Measurements from ENCODE around the gene WDFY3.
"Not testable (repeated sequence)": the region's sequence is repeated elsewhere in the genome, so short reads cannot be mapped to it uniquely, and the experiment has no call there.

Gene WDFY3

DNA sequence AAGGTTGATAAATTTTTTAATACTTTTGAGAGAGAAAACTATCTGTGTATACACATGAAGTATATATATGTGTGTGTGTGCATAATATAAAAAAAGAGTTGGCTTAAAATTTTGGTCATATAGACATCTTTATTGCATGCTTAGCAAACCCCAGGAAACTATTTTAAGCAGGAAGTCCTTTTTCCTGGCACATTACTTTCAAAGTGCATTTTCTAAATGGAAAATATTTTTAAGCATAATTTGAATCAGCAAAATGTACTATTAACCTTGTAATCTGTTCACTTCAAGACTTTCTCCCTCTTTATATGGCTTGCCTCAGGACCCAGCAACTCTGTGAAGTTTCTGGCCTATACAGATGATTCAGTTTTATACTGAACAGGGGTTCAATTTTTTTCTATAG is 277.3 kb downstream of the WDFY3 start:
- no peak overlapping the region for H3K9ac ChIP-seq (ENCODE audit: low read length in 5 of 5)
- peaks cover 23 to 64% (median 48%) of the 10 kb centered on the region in 5 donors for H3K36me3 ChIP-seq (ENCODE audit: control insufficient read depth in 5 of 5, insufficient read depth in 5 of 5, low read length in 5 of 5)

DNA sequence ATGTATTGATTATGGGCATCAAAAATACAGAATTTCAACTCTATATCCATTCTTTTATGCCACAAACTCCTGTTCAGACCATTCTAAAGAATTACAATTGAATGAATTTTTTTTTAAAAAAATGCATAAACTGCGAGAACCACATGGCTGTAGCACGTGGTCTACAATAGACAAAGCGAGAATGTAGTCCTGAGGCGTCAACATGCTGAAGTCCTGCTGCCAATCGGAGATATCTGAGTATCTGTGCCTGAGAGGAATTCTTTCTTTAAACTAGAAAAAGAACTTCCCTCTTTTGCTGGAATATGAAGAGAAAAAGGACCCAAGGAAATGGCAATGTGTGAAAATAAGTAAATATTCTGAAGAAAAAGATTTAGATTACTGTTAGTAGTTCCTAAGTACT is 277.9 kb downstream of the WDFY3 start:
- H3K27me3 ChIP-seq (ENCODE audit: control insufficient read depth in 5 of 5, insufficient read depth in 4 of 5, low read length in 5 of 5) = no peaks in the 10 kb centered on the region
- H3K9me3 ChIP-seq (ENCODE audit: control insufficient read depth in 5 of 5, low read length in 5 of 5) = no peaks in the 10 kb centered on the region
- H3K36me3 ChIP-seq (ENCODE audit: control insufficient read depth in 5 of 5, insufficient read depth in 5 of 5, low read length in 5 of 5) = peaks cover 19 to 68% (median 52%) of the 10 kb centered on the region in 5 donors
- no peak overlapping the region for H3K4me3 ChIP-seq (ENCODE audit: low read depth in 1 of 5, low read length in 5 of 5)
- H3K4me1 ChIP-seq (ENCODE audit: control insufficient read depth in 5 of 5, insufficient read depth in 5 of 5, low read length in 5 of 5) = peaks cover under 1 to 23% (median 13%) of the 10 kb centered on the region in 5 donors
- no peak overlapping the region for H3K9ac ChIP-seq (ENCODE audit: low read length in 5 of 5)
- no peak overlapping the region for H3K27ac ChIP-seq (ENCODE audit: low read depth, low read length)

More for the DNA sequence above, 277.3 kb downstream of the WDFY3 start:
- Histone ChIP-seq H3K27me3 (ENCODE audit: control insufficient read depth in 5 of 5, insufficient read depth in 4 of 5, low read length in 5 of 5) (no peaks in the 10 kb centered on the region), H3K4me3 (ENCODE audit: low read depth in 1 of 5, low read length in 5 of 5) (no peak overlapping the region), H3K9me3 (ENCODE audit: control insufficient read depth in 5 of 5, low read length in 5 of 5) (no peaks in the 10 kb centered on the region), H3K4me1 (ENCODE audit: control insufficient read depth in 5 of 5, insufficient read depth in 5 of 5, low read length in 5 of 5) (peaks cover 0 to 19% (median 11%) of the 10 kb centered on the region in 5 donors), H3K27ac (ENCODE audit: low read depth, low read length) (no peak overlapping the region)

DNA sequence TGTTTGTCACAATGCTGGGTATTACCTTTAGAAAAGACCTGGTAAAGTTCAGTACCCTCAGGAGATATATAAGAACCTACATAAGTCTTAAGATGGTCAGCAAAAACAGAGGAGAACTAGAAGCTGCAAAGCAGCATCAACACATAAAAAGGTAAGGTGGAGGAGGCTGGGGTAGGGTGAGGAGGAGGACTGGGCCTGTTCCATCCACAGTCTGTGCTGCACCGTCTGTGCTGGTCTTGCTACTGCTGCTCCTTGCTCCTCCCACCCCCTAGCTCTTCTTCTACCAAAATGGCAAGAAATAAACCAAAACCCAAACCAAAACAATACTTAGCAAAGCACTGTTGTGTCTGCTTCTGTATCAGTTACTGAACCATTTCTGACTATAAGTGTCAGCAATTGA is 281.4 kb downstream of the WDFY3 start:
- Histone ChIP-seq H3K27ac (ENCODE audit: low read depth, low read length) (no peak overlapping the region), H3K9me3 (ENCODE audit: control insufficient read depth in 5 of 5, low read length in 5 of 5) (no peaks in the 10 kb centered on the region), H3K4me1 (ENCODE audit: control insufficient read depth in 5 of 5, insufficient read depth in 5 of 5, low read length in 5 of 5) (peaks cover 6 to 35% (median 19%) of the 10 kb centered on the region in 5 donors), H3K4me3 (ENCODE audit: low read depth in 1 of 5, low read length in 5 of 5) (no peak overlapping the region), H3K36me3 (ENCODE audit: control insufficient read depth in 5 of 5, insufficient read depth in 5 of 5, low read length in 5 of 5) (peaks cover 13 to 69% (median 61%) of the 10 kb centered on the region in 5 donors), H3K27me3 (ENCODE audit: control insufficient read depth in 5 of 5, insufficient read depth in 4 of 5, low read length in 5 of 5) (no peaks in the 10 kb centered on the region), H3K9ac (ENCODE audit: low read length in 5 of 5) (no peak overlapping the region)

DNA sequence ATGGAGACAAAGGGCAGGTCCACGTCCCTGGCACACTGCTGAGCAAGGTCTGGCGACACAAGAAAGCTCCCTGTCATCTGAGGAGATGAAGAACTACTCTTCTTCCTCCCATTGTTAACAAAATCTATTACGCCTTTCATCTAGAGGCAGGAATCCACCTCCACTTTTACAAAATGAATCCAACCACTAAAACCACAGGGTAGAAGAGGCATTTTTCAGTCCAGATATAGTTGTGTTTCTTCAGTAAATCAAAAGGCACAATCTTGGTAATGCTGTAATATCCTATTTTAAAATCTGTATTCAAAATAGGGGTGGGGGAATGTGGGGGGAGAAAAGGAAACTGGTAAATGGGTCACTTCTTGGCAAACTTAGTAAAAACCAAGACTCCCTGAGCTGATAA is 282.1 kb downstream of the WDFY3 start:
- Histone ChIP-seq H3K36me3 (ENCODE audit: control insufficient read depth in 5 of 5, insufficient read depth in 5 of 5, low read length in 5 of 5) (peaks cover 13 to 69% (median 59%) of the 10 kb centered on the region in 5 donors), H3K4me1 (ENCODE audit: control insufficient read depth in 5 of 5, insufficient read depth in 5 of 5, low read length in 5 of 5) (peaks cover 6 to 35% (median 20%) of the 10 kb centered on the region in 5 donors), H3K4me3 (ENCODE audit: low read depth in 1 of 5, low read length in 5 of 5) (no peak overlapping the region), H3K9ac (ENCODE audit: low read length in 5 of 5) (no peak overlapping the region), H3K9me3 (ENCODE audit: control insufficient read depth in 5 of 5, low read length in 5 of 5) (no peaks in the 10 kb centered on the region), H3K27me3 (ENCODE audit: control insufficient read depth in 5 of 5, insufficient read depth in 4 of 5, low read length in 5 of 5) (no peaks in the 10 kb centered on the region), H3K27ac (ENCODE audit: low read depth, low read length) (peak overlapping the region; percentile 26)

DNA sequence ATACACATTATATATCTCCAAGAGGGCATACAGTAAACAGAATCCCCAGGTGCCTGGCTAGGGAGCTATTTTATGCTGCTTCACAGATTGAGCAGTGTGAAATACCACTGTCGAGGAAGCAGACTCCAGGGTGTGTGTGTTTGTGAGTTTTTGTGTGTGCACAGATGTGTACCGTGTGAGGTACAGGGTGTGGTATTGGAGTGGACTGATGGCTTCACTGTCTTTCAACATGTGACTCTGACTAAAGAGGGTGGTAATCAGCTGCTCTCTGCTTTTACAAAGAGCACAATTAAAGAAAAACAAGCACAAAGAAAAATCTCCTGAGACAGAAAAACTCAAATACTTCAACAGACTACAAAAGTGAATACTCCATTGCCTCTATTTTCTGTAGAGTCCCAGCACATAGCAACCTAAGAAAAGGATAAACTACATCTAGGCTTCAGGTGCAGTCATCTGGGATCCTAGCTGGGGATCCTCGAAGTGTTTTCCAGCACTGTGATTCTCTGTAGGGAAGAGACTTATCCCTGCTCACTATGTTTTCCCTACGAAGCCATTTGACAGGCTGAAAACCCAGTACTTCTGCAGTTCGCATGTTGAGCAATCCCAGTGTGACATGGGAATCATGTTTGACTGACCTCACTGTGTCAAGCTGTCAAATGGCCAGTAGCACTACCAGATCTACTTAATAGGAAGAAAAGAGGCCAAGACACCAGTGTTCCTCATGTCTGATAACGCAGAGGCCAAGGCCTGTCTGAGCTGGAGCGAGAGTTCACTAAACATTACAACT is 283.2 kb downstream of the WDFY3 start:
- Histone ChIP-seq H3K9ac (ENCODE audit: low read length in 5 of 5) (no peak overlapping the region), H3K4me1 (ENCODE audit: control insufficient read depth in 5 of 5, insufficient read depth in 5 of 5, low read length in 5 of 5) (peaks cover 6 to 30% (median 20%) of the 10 kb centered on the region in 5 donors), H3K27me3 (ENCODE audit: control insufficient read depth in 5 of 5, insufficient read depth in 4 of 5, low read length in 5 of 5) (no peaks in the 10 kb centered on the region), H3K9me3 (ENCODE audit: control insufficient read depth in 5 of 5, low read length in 5 of 5) (no peaks in the 10 kb centered on the region), H3K27ac (ENCODE audit: low read depth, low read length) (peak overlapping the region; percentile 26), H3K4me3 (ENCODE audit: low read depth in 1 of 5, low read length in 5 of 5) (no peak overlapping the region), H3K36me3 (ENCODE audit: control insufficient read depth in 5 of 5, insufficient read depth in 5 of 5, low read length in 5 of 5) (peaks cover 13 to 73% (median 63%) of the 10 kb centered on the region in 5 donors)

DNA sequence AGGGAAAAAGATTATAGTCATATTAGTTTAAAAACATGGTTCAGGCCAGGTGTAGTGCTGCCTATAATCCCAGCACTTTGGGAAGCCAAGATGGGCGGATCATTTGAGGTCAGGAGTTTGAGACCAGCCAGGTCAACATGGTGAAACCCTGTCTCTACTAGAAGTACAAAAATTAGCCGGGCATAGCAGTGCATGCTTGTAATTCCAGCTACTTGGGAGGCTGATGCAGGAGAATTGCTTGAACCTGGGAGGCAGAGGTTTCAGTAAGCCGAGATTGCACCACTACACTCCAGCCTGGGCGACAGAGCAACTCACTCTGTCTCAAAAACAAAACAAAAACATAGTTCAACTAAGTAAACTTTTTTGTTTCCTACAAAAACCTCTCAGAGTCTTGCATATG is 283.8 kb downstream of the WDFY3 start:
- Histone ChIP-seq H3K36me3 (ENCODE audit: control insufficient read depth in 5 of 5, insufficient read depth in 5 of 5, low read length in 5 of 5) (peaks cover 13 to 73% (median 63%) of the 10 kb centered on the region in 5 donors), H3K27ac (ENCODE audit: low read depth, low read length) (peak overlapping the region; percentile 26), H3K4me1 (ENCODE audit: control insufficient read depth in 5 of 5, insufficient read depth in 5 of 5, low read length in 5 of 5) (peaks cover 6 to 27% (median 20%) of the 10 kb centered on the region in 5 donors)
- not testable (repeated sequence) for H3K9me3 ChIP-seq (ENCODE audit: control insufficient read depth in 5 of 5, low read length in 5 of 5); H3K27me3 ChIP-seq (ENCODE audit: control insufficient read depth in 5 of 5, insufficient read depth in 4 of 5, low read length in 5 of 5); H3K9ac ChIP-seq (ENCODE audit: low read length in 5 of 5); H3K4me3 ChIP-seq (ENCODE audit: low read depth in 1 of 5, low read length in 5 of 5)

DNA sequence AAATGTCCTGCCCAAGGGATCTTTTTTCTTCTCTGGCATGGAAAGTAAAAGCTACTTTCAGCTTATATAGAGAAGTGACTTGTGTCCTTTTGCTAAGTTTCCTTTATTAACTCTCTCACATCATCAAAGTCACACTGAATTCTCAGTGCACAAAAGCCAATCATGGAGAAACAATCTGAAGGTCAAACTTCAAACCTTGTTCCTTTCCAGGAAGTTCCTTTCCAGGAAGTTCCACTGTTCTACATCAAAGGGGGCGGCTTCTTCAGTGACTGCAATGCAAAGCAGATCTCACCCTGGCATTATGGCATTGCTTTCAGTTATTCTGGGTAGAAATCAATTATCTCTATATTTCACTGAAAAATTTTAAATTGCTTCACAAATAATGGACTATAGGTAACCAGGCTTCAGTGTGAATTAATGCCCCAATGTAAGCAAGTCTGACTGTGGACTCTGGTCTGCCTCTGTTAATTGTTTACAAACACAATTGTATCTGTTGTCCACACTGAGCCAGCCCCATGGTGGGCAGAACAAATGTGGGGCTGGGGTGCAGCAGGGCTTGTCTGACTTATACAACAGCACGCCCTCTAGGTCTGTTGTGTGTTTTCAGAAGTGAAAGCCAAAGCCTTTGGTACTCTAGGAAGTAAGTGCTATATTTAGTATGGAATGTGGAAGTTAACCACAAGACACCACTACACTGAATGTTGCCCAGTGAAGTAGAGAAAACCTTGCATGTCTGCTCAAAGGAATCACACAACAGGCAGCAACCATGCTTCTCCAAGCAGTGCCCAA is 284.8 kb downstream of the WDFY3 start:
- peaks cover 6 to 27% (median 20%) of the 10 kb centered on the region in 5 donors for H3K4me1 ChIP-seq (ENCODE audit: control insufficient read depth in 5 of 5, insufficient read depth in 5 of 5, low read length in 5 of 5)
- H3K36me3 ChIP-seq (ENCODE audit: control insufficient read depth in 5 of 5, insufficient read depth in 5 of 5, low read length in 5 of 5) = peaks cover 17 to 81% (median 68%) of the 10 kb centered on the region in 5 donors
- no peaks in the 10 kb centered on the region for H3K9me3 ChIP-seq (ENCODE audit: control insufficient read depth in 5 of 5, low read length in 5 of 5)
- H3K4me3 ChIP-seq (ENCODE audit: low read depth in 1 of 5, low read length in 5 of 5) = no peak overlapping the region
- H3K9ac ChIP-seq (ENCODE audit: low read length in 5 of 5) = no peak overlapping the region
- H3K27me3 ChIP-seq (ENCODE audit: control insufficient read depth in 5 of 5, insufficient read depth in 4 of 5, low read length in 5 of 5) = no peaks in the 10 kb centered on the region
- H3K27ac ChIP-seq (ENCODE audit: low read depth, low read length) = no peak overlapping the region

DNA sequence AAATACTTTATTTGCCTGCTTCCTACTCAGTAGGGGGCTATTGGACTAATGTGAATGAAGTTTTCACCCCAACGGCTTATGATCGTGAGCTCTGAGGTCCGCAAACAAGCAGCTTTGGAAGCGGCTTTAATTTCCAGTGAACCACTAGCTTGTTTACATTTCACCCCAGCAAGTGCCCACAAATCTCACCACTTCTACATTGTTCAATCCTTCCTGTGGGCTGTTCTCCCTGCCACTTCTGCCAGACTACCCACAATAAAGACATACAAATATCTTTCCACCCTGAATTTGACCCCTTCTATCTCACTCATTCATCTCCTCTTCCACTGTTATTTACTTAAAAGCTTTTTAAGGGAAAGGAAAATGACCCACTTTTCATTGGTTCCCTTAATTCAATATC is 285.5 kb downstream of the WDFY3 start:
- Histone ChIP-seq H3K27me3 (ENCODE audit: control insufficient read depth in 5 of 5, insufficient read depth in 4 of 5, low read length in 5 of 5) (no peaks in the 10 kb centered on the region), H3K36me3 (ENCODE audit: control insufficient read depth in 5 of 5, insufficient read depth in 5 of 5, low read length in 5 of 5) (peaks cover 24 to 83% (median 69%) of the 10 kb centered on the region in 5 donors), H3K9me3 (ENCODE audit: control insufficient read depth in 5 of 5, low read length in 5 of 5) (no peaks in the 10 kb centered on the region), H3K4me3 (ENCODE audit: low read depth in 1 of 5, low read length in 5 of 5) (no peak overlapping the region), H3K4me1 (ENCODE audit: control insufficient read depth in 5 of 5, insufficient read depth in 5 of 5, low read length in 5 of 5) (peaks cover 6 to 27% (median 20%) of the 10 kb centered on the region in 5 donors), H3K9ac (ENCODE audit: low read length in 5 of 5) (no peak overlapping the region), H3K27ac (ENCODE audit: low read depth, low read length) (no peak overlapping the region)

DNA sequence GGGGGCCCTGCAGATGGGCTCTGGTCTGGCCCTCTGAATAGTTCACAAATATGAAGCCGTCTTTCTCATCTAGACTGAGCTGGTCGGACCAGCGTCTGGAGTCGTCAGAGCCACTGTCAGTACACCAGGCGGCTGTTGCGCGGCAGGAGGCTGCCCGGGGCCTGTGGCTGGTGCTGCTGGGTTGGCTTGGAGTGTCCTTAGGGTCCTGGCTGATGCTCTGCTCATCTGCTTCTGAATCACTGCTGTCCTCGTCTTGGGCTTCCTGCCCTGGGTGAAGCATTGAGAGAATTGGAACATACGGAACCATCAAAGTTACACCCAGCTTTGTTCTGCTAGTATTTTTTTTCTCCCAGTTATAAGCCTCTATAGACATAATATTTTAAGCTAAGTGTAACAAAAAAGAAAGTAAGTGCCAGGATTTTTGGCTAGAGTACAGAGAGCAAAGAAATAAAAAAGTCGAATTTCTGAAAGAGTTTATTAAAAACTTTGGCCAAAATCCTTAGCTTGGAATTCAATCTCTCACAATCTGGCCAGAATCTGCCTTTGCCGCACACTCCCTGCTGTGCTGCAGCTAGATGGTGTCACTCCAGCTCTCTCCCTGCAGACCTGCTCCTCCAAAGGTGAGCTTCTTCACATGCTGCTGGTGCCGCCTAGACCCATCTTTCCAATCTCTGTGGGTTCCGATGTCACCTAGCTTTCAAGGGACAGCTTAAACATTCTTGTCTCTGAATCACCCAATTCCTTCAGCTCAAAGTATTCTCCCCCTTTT is 287.3 kb downstream of the WDFY3 start:
- no peaks in the 10 kb centered on the region for H3K9me3 ChIP-seq (ENCODE audit: control insufficient read depth in 5 of 5, low read length in 5 of 5)
- peaks cover 29 to 80% (median 71%) of the 10 kb centered on the region in 5 donors for H3K36me3 ChIP-seq (ENCODE audit: control insufficient read depth in 5 of 5, insufficient read depth in 5 of 5, low read length in 5 of 5)
- no peak overlapping the region for H3K9ac ChIP-seq (ENCODE audit: low read length in 5 of 5)
- H3K27ac ChIP-seq (ENCODE audit: low read depth, low read length) = peak overlapping the region; percentile 1
- H3K27me3 ChIP-seq (ENCODE audit: control insufficient read depth in 5 of 5, insufficient read depth in 4 of 5, low read length in 5 of 5) = no peaks in the 10 kb centered on the region
- peaks cover 6 to 27% (median 20%) of the 10 kb centered on the region in 5 donors for H3K4me1 ChIP-seq (ENCODE audit: control insufficient read depth in 5 of 5, insufficient read depth in 5 of 5, low read length in 5 of 5)
- no peak overlapping the region for H3K4me3 ChIP-seq (ENCODE audit: low read depth in 1 of 5, low read length in 5 of 5)

Data from subcutaneous abdominal adipose tissue (tissue), 5 donors.